A549 (cell line): ENCODE data around the gene GPS1. TPM values are rescaled to one million over a fixed set of nuclear protein-coding genes. Genes with fewer than 3 reads are reported as not detected.

Source experiments
- ATAC-seq, 2 experiments: fragments of 200-7000 bp in 1 of 2; fragments of >200 bp in 1 of 2; cut with Nextera tagmentation in 1 of 2; cut with Tn5 transposase in 1 of 2; 3 replicates each; pipeline versions ENCODE4 v1.8.0 to v1.9.1; 2018 to 2020; ENCODE audit warnings: mild to moderate bottlenecking in 1 of 2, moderate library complexity in 1 of 2
- CTCF ChIA-PET: fragments of 300-600 bp; sonication (Branson Sonifier 250); formaldehyde crosslinking; extraction: SDS; loops from one replicate; lab custom pipeline; 2021; ENCODE audit warnings: antibody characterized with exemption, inconsistent platforms; lab: Yijun Ruan, JAX
- POLR2A ChIA-PET: fragments of 350-600 bp; formaldehyde crosslinking; extraction: SDS; loops from one replicate; lab custom pipeline; 2021; ENCODE audit warnings: antibody characterized with exemption, inconsistent platforms; lab: Yijun Ruan, JAX
- DNase-seq, 2 experiments: peaks; one replicate each; pipeline versions ENCODE4 v3.0.0 to v3.0.0-alpha.2; 2011 to 2016; ENCODE audit warnings: low read depth in 1 of 2, low spot score in 1 of 2
- FAIRE-seq: peaks from 2 replicates; lab custom pipeline; 2011; peaks lifted over from hg19 to GRCh38; lab: Jason Lieb, UNC
- H3K27ac ChIP-seq, 2 experiments: fragments of >200 bp; sonication (Bioruptor Twin); formaldehyde crosslinking; 3 replicates each; pipeline ENCODE4 v1.5.1; 2016 to 2017
- H3K4me1 ChIP-seq: fragments of >200 bp; sonication (Bioruptor Twin); formaldehyde crosslinking; 3 replicates; pipeline ENCODE4 v1.6.1; 2016
- H3K4me2 ChIP-seq: fragments of >200 bp; sonication (Bioruptor Twin); formaldehyde crosslinking; 3 replicates; pipeline ENCODE4 v1.6.1; 2016
- H3K4me3 ChIP-seq: fragments of >200 bp; sonication (Bioruptor Twin); formaldehyde crosslinking; 3 replicates; pipeline ENCODE4 v1.5.1; 2016
- H3K9me3 ChIP-seq: fragments of >200 bp; sonication (Bioruptor Twin); formaldehyde crosslinking; 3 replicates; pipeline ENCODE4 v1.6.1; 2016
- CHD2 ChIP-seq: fragments of 150-350 bp; IDR thresholded peaks from 2 replicates; pipeline ENCODE4 v1.6.1; 2014; ENCODE audit warnings: low read length; ENCODE audit not compliant: partially characterized antibody
- CTCF ChIP-seq: fragments of >200 bp; sonication (Bioruptor Twin); formaldehyde crosslinking; IDR thresholded peaks from 3 replicates; pipeline ENCODE4 v1.5.1; 2016
- E2F6 ChIP-seq: IDR thresholded peaks from 2 replicates; pipeline ENCODE4 v1.6.1; 2012; ENCODE audit warnings: low read depth, borderline replicate concordance
- ESRRA ChIP-seq: fragments of 150-350 bp; IDR thresholded peaks from 2 replicates; pipeline ENCODE4 v1.6.1; 2014; ENCODE audit warnings: mild to moderate bottlenecking, low read length, borderline replicate concordance
- FOSL2 ChIP-seq, 2 experiments: fragments of 450-650 bp in 1 of 2; fragments of >200 bp in 1 of 2; sonication (Bioruptor Twin) in 1 of 2; formaldehyde crosslinking; IDR thresholded peaks; 2 replicates each; pipeline versions ENCODE4 v1.5.0 to v1.6.1; 2016 to 2020; ENCODE audit warnings: mild to moderate bottlenecking in 1 of 2, moderate library complexity in 1 of 2
- HOXA7 ChIP-seq: fragments of 250-450 bp; sonication (Bioruptor Pico); IDR thresholded peaks from 2 replicates; pipeline ENCODE4 v1.5.0; 2020; ENCODE audit warnings: mild to moderate bottlenecking, moderate library complexity
- HOXB5 ChIP-seq: fragments of 250-450 bp; sonication (Bioruptor Pico); IDR thresholded peaks from 2 replicates; pipeline ENCODE4 v1.5.0; 2020; ENCODE audit warnings: mild to moderate bottlenecking, moderate library complexity
- MAX ChIP-seq: IDR thresholded peaks from 2 replicates; pipeline ENCODE4 v1.6.1; 2012
- POLR2A ChIP-seq: IDR thresholded peaks from 2 replicates; pipeline ENCODE4 v1.6.1; 2012; ENCODE audit warnings: mild to moderate bottlenecking, low read length
- RAD21 ChIP-seq, 2 experiments: fragments of >200 bp in 1 of 2; sonication (Bioruptor Twin) in 1 of 2; formaldehyde crosslinking in 1 of 2; IDR thresholded peaks in 1 of 2; conservative IDR thresholded peaks in 1 of 2; 2 replicates in 1 of 2; 3 replicates in 1 of 2; pipeline ENCODE4 v1.6.1; 2012 to 2018; ENCODE audit warnings: inconsistent platforms in 1 of 2
- REST ChIP-seq: fragments of 200-600 bp; sonication (generic); IDR thresholded peaks from 2 replicates; pipeline ENCODE4 v1.6.1; 2016; ENCODE audit warnings: antibody characterized with exemption, mild to moderate bottlenecking, moderate library complexity
- TFCP2L1 ChIP-seq: fragments of 250-450 bp; sonication (Bioruptor Pico); IDR thresholded peaks from 2 replicates; pipeline ENCODE4 v1.5.0; 2021; ENCODE audit warnings: mild to moderate bottlenecking
- TP53 ChIP-seq: fragments of 250-450 bp; sonication (Bioruptor Pico); IDR thresholded peaks from 2 replicates; pipeline ENCODE4 v1.5.0; 2021; ENCODE audit warnings: mild to moderate bottlenecking, moderate library complexity
- ZC3H11A ChIP-seq: fragments of 450-650 bp; IDR thresholded peaks from 2 replicates; pipeline ENCODE4 v1.6.1; 2014; ENCODE audit warnings: antibody characterized with exemption, mild to moderate bottlenecking
- ZNF302 ChIP-seq: fragments of 250-450 bp; sonication (Bioruptor Pico); IDR thresholded peaks from 2 replicates; pipeline ENCODE4 v1.9.0; 2021; ENCODE audit warnings: inconsistent platforms, mild to moderate bottlenecking, moderate library complexity
- WGBS: methylation state at CpG from one replicate; pipeline ENCODE4 v1.1.6; 2017; ENCODE audit errors: missing lambda C conversion rate; 5-methylcytosine and 5-hydroxymethylcytosine counted together
- polyA plus RNA-seq, 4 experiments: library from polyadenylated mRNA; depleted of rRNA in 3 of 4; stranded (reverse); fragments of >200 nt; fragmentation: RNase III in 1 of 4; extraction: RNeasy Plus Mini Kit Qiagen cat#74134 plus additional on column Dnase treatment in 1 of 4; gene quantifications; 2 replicates in 3 of 4; 3 replicates in 1 of 4; pipeline ENCODE4 v1.2.3, GENCODE V29; 2011 to 2017
- TF ChIP-seq, protein P1 (sequence below): fragments of 450-650 bp; IDR thresholded peaks from 2 replicates; pipeline ENCODE4 v1.6.1; 2014; ENCODE audit warnings: antibody characterized with exemption

GPS1 gene
- polyA plus RNA-seq, 2 of the 4 experiments (the other 2 are of a cell fraction): 89.4 to 126 TPM

DNA sequence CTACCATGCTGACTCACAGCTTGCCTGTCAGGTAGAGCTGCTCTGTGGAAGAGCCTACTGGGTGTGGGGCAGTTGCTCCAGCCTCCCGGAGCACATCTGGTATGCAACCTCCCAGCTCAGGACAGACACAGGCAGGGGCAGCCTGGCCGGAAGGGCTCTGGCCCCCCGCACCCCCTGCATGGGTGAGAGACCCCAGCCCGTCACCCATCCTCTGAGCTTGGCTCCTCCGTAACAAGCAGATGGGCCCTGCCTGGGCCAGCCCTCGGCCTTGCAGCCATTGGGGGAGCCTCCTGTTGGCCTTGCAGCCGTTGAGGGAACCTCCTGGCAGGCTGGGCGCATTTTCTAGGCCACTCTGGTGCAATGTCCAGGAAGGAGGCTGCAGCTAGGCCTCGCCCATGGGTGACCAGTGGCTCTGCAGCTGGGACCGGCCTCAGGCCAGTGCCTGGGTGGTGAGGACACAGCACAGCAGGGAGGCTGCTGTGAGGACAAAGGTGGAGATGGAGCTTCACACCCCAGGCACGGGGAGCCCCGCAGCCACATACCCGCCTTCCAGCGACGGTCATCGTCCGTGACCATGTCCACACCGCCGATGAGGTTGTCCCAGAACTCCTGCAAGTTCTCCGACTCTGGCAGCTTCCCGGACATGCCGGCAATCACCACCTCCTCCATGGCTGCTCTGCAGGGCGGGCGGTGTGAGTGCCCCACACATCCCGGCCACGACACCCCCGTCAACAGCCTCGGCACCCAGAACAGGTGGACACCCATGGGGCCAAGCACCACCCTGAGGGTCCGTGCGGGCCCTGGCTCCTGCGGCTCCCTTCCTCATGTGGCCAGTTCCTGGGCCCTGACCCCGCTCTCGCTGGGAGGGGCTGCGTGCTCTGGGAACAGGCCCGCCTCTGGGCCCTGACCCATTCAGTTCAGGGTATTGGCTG is 44.3 kb downstream of the GPS1 start:
- peak overlapping the region; percentile 91 for H3K4me3 ChIP-seq
- CTCF ChIA-PET: interaction anchor here (0.7 to 3.1 kb wide), 9 partner anchors 9 to 136 kb away, joined by 3 to 17 read pairs (median 5); partner anchors contain the start of gene DCXR
- peaks cover 36% of the 10 kb centered on the region for H3K4me1 ChIP-seq
- no peaks in the 10 kb centered on the region for H3K9me3 ChIP-seq
- DNase-seq: no peak
- POLR2A ChIA-PET: no interaction called here
- peak overlapping the region; percentile 95 to 96 for H3K27ac ChIP-seq
- FAIRE-seq: no peak
- peak overlapping the region; percentile 97 for H3K4me2 ChIP-seq
- no peak for ATAC-seq
- WGBS: 89% methylated on average over 31 of the region's 35 CpGs
- TF ChIP-seq TP53 (CRISPR knock-in tag) (peak; percentile 34; the same call in 1 of the 2 replicates), HOXB5 (CRISPR knock-in tag) (no peak), HOXA7 (CRISPR knock-in tag) (no peak), MAX (no peak)

DNA sequence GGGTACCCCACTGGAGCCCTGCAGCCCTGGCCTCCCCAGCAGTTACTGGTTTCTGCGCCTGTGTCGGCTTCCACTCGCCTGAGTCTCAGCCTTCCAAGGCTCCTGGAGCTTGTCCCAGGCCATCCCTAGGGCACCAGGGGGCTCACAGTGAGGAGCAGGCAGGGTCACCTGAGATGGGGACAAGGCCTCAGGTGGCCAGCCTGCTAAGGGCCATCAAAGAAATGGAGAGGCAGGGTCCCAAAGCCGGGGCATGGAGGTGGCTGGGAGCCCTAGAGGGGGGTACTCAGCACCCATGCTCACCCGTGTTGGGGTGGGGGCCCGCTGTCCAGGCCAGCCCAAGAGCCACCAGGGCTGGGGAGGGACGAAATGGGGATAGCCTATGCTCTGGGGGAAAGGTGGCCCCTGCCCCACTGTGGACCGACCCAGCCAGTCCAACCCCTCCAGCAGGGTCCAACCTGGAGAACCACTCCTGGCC is 45.0 kb downstream of the GPS1 start:
- H3K9me3 ChIP-seq: no peaks in the 10 kb centered on the region
- peaks cover 43% of the 10 kb centered on the region for H3K4me1 ChIP-seq
- TF ChIP-seq CHD2: no peak
- TF ChIP-seq TFCP2L1 (CRISPR knock-in tag): no peak
- TF ChIP-seq POLR2A: no peak
- no peak for TF ChIP-seq CTCF
- FAIRE-seq (no peak), ATAC-seq (peak in 1 of 2 experiments; percentile 0; a peak in 1 of 6 replicates), DNase-seq (no peak)
- peak overlapping the region; percentile 91 for H3K4me3 ChIP-seq
- peak overlapping the region; percentile 97 for H3K4me2 ChIP-seq
- ChIA-PET POLR2A (interaction anchor here (2.9 kb wide), 1 partner anchor 66 kb away, joined by 33 read pairs; the partner anchor contains the start of gene RAC3), CTCF (interaction anchor here (1.0 to 3.1 kb wide), 7 partner anchors 9 to 137 kb away, joined by 3 to 17 read pairs (median 4); partner anchors contain the start of gene DCXR)
- 43% methylated on average over 7 of the region's 8 CpGs for WGBS
- peak overlapping the region; percentile 95 to 96 for H3K27ac ChIP-seq

- Histone ChIP-seq H3K9me3 (no peaks in the 10 kb centered on the region), H3K27ac (peak overlapping the region; percentile 95 to 96), H3K4me3 (peak overlapping the region; percentile 91), H3K4me1 (peaks cover 49% of the 10 kb centered on the region), H3K4me2 (peak overlapping the region; percentile 97)
- FAIRE-seq (no peak), DNase-seq (peak; percentile 63 to 66), ATAC-seq (peak; percentile 12 to 38)
- POLR2A ChIA-PET: interaction anchor here (0.6 to 2.9 kb wide), 16 partner anchors 9 to 137 kb away, joined by 3 to 33 read pairs (median 5); partner anchors contain the start of genes CENPX, DCXR, DUS1L and LRRC45
- CTCF ChIA-PET: interaction anchor here (1.0 to 3.1 kb wide), 7 partner anchors 10 to 67 kb away, joined by 3 to 17 read pairs (median 6); partner anchors contain the start of gene DCXR
- WGBS: 0% methylated on average over 3 of the region's 77 CpGs
- TF ChIP-seq TFCP2L1 (CRISPR knock-in tag) (0 out of 2 replicates have a peak, but pooled peaks have one; percentile 26), ESRRA (no peak), RAD21 (conservative IDR thresholded peaks at IDR 0.05 in 1 of 2, IDR thresholded peaks at IDR 0.05 in 1 of 2) (no peak), MAX (peak; percentile 83), ZC3H11A (no peak), ZNF302 (CRISPR knock-in tag) (no peak), REST (no peak), FOSL2 (IDR thresholded peaks at IDR 0.05) (no peak), FOSL2 (CRISPR knock-in tag; IDR thresholded peaks at IDR 0.05) (no peak), E2F6 (peak; percentile 55), TP53 (CRISPR knock-in tag) (peak; percentile 52; the same call in 1 of the 2 replicates), POLR2A (peak; percentile 39; the same call in 1 of the 2 replicates)
- TF ChIP-seq, protein P1, sequence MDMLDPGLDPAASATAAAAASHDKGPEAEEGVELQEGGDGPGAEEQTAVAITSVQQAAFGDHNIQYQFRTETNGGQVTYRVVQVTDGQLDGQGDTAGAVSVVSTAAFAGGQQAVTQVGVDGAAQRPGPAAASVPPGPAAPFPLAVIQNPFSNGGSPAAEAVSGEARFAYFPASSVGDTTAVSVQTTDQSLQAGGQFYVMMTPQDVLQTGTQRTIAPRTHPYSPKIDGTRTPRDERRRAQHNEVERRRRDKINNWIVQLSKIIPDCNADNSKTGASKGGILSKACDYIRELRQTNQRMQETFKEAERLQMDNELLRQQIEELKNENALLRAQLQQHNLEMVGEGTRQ: no peak
These were observed 45.7 kb downstream of the GPS1 start for GRCh38 chr17:82097184-82097918.
